Measurements from ENCODE around the gene TSTD2.

GRCh38 chr9:97563458-97564135 is 69.6 kb downstream of the TSTD2 start:
- TF ChIP-seq CTCF (IDR thresholded peaks at IDR 0.05) (no peak), ATF2 (CRISPR knock-in tag; IDR thresholded peaks at IDR 0.05; ENCODE audit: borderline replicate concordance, low read depth) (no peak), ATF3 (CRISPR knock-in tag; conservative IDR thresholded peaks at IDR 0.05) (no peak), FOXP1 (CRISPR knock-in tag; IDR thresholded peaks at IDR 0.05; ENCODE audit: borderline replicate concordance) (no peak), NR2C2 (CRISPR knock-in tag; IDR thresholded peaks at IDR 0.05) (no peak), SOX15 (CRISPR knock-in tag; IDR thresholded peaks at IDR 0.05) (no peak), PREB (CRISPR knock-in tag; IDR thresholded peaks at IDR 0.05; ENCODE audit: borderline replicate concordance) (no peak), CBFB (CRISPR knock-in tag; IDR thresholded peaks at IDR 0.05; ENCODE audit: low read depth) (no peak), ZSCAN18 (CRISPR knock-in tag; IDR thresholded peaks at IDR 0.05) (no peak), NFYB (CRISPR knock-in tag; conservative IDR thresholded peaks at IDR 0.05; ENCODE audit: low read depth) (no peak)
